SK-N-SH (cell line): ENCODE data around the gene SMPD3. TPM values are rescaled to one million over a fixed set of nuclear protein-coding genes. Genes with fewer than 3 reads are reported as not detected.

Experiments
- CTCF ChIA-PET: fragments of 300-600, 350-600 bp; formaldehyde crosslinking; extraction: SDS; loops from one replicate; lab custom pipeline; 2021; lab: Yijun Ruan, JAX
- POLR2A ChIA-PET: fragments of 350-600 bp; sonication (Branson Sonifier 250); formaldehyde crosslinking; extraction: SDS; loops from one replicate; lab custom pipeline; 2020; ENCODE audit warnings: antibody characterized with exemption, inconsistent platforms; lab: Yijun Ruan, JAX
- DNase-seq: peaks from one replicate; pipeline ENCODE4 v3.0.0; 2012
- H2AFZ ChIP-seq: fragments of 200-600 bp; sonication (generic); 2 replicates; pipeline ENCODE4 v1.8.1; 2016; ENCODE audit warnings: antibody characterized with exemption, mild to moderate bottlenecking, low read depth
- H3F3A ChIP-seq: fragments of 200-600 bp; sonication (generic); replicated peaks from 2 replicates; pipeline ENCODE3; 2016; ENCODE audit warnings: antibody characterized with exemption, mild to moderate bottlenecking; ENCODE audit not compliant: insufficient read depth
- H3K27ac ChIP-seq, 2 experiments: fragments of 200-500 bp in 1 of 2; fragments of 200-600 bp in 1 of 2; sonication (Bioruptor generic) in 1 of 2; sonication (generic), shearing (Covaris generic) in 1 of 2; 2 replicates each; pipeline versions ENCODE4 v1.5.1 to v1.6.1; 2014 to 2016; ENCODE audit warnings: low read depth in 2 of 2, inconsistent platforms in 1 of 2, low read length in 1 of 2, mild to moderate bottlenecking in 1 of 2, mixed read lengths in 1 of 2
- H3K27me3 ChIP-seq: fragments of 200-600 bp; sonication (generic), shearing (Covaris generic); 2 replicates; pipeline ENCODE4 v1.6.1; 2016; ENCODE audit warnings: mixed run types; ENCODE audit not compliant: insufficient read depth
- H3K36me3 ChIP-seq, 2 experiments: fragments of 200-500 bp in 1 of 2; fragments of 200-600 bp in 1 of 2; sonication (Bioruptor generic) in 1 of 2; sonication (generic) in 1 of 2; replicated peaks in 1 of 2; 2 replicates each; pipeline versions ENCODE3 to v1.5.1; 2014 to 2016; ENCODE audit warnings: low read length in 1 of 2, mild to moderate bottlenecking in 1 of 2; ENCODE audit not compliant: insufficient read depth in 2 of 2, control insufficient read depth in 1 of 2
- H3K4me1 ChIP-seq, 2 experiments: fragments of 200-500 bp in 1 of 2; fragments of 200-600 bp in 1 of 2; sonication (Bioruptor generic) in 1 of 2; sonication (generic), shearing (Covaris generic) in 1 of 2; 2 replicates each; pipeline versions ENCODE4 v1.5.1 to v1.6.1; 2014 to 2016; ENCODE audit warnings: low read depth in 1 of 2, low read length in 1 of 2, mixed run types in 1 of 2; ENCODE audit not compliant: insufficient read depth in 2 of 2, control insufficient read depth in 1 of 2
- H3K4me2 ChIP-seq: fragments of 200-600 bp; sonication (generic), shearing (Covaris generic); 2 replicates; pipeline ENCODE4 v1.6.1; 2017; ENCODE audit warnings: mixed run types
- H3K4me3 ChIP-seq, 2 experiments: fragments of 200-500 bp in 1 of 2; fragments of 200-600 bp in 1 of 2; sonication (Bioruptor generic) in 1 of 2; sonication (generic), shearing (Covaris generic) in 1 of 2; 2 replicates each; pipeline versions ENCODE4 v1.5.1 to v1.8.1; 2014 to 2016; ENCODE audit warnings: low read depth in 2 of 2, inconsistent platforms in 1 of 2, low read length in 1 of 2, mild to moderate bottlenecking in 1 of 2, mixed read lengths in 1 of 2, moderate library complexity in 1 of 2
- H3K79me2 ChIP-seq: fragments of 200-600 bp; sonication (generic); 2 replicates; pipeline ENCODE4 v1.8.1; 2017; ENCODE audit warnings: mild to moderate bottlenecking; ENCODE audit not compliant: insufficient read depth
- H3K9ac ChIP-seq: fragments of 200-600 bp; sonication (generic); 2 replicates; pipeline ENCODE4 v1.6.1; 2017; ENCODE audit warnings: mixed run types
- H3K9me2 ChIP-seq: fragments of 200-600 bp; sonication (generic); 2 replicates; pipeline ENCODE4 v1.6.1; 2017; ENCODE audit warnings: mixed run types
- H3K9me3 ChIP-seq: fragments of 200-600 bp; sonication (generic); 2 replicates; pipeline ENCODE4 v1.6.1; 2017; ENCODE audit warnings: mixed run types, mild to moderate bottlenecking, moderate library complexity
- H4K20me1 ChIP-seq: fragments of 200-600 bp; sonication (generic); 2 replicates; pipeline ENCODE4 v1.6.1; 2017; ENCODE audit warnings: mild to moderate bottlenecking, mixed run types; ENCODE audit not compliant: insufficient read depth
- CTCF ChIP-seq: fragments of 200-600 bp; sonication (generic); IDR thresholded peaks from 2 replicates; pipeline ENCODE4 v1.6.1; 2017; ENCODE audit warnings: antibody characterized with exemption, mild to moderate bottlenecking, moderate library complexity
- EP300 ChIP-seq, 2 experiments: IDR thresholded peaks; 2 replicates each; pipeline versions ENCODE4 v1.4.0 to v1.6.1; 2012; ENCODE audit warnings: borderline replicate concordance in 1 of 2, low read depth in 1 of 2, low read length in 1 of 2
- FOSL2 ChIP-seq: IDR thresholded peaks from 2 replicates; pipeline ENCODE4 v1.4.0; 2012; ENCODE audit warnings: low read depth, mild to moderate bottlenecking, moderate library complexity, borderline replicate concordance
- FOXM1 ChIP-seq: IDR thresholded peaks from 2 replicates; pipeline ENCODE4 v1.4.0; 2012; ENCODE audit warnings: low read depth, mild to moderate bottlenecking
- JUND ChIP-seq: IDR thresholded peaks from 2 replicates; pipeline ENCODE4 v1.4.0; 2012
- MAX ChIP-seq: IDR thresholded peaks from 2 replicates; pipeline ENCODE4 v1.4.0; 2012; ENCODE audit warnings: low read depth
- PBX3 ChIP-seq: IDR thresholded peaks from 2 replicates; pipeline ENCODE4; 2012
- RAD21 ChIP-seq: IDR thresholded peaks from 2 replicates; pipeline ENCODE4 v1.6.1; 2012; ENCODE audit warnings: mild to moderate bottlenecking, low read length
- RCOR1 ChIP-seq: fragments of 150-350 bp; IDR thresholded peaks from 2 replicates; pipeline ENCODE4 v1.6.1; 2017; ENCODE audit warnings: antibody characterized with exemption, low read length
- RXRA ChIP-seq: IDR thresholded peaks from 2 replicates; pipeline ENCODE4 v1.4.0; 2012; ENCODE audit warnings: low read depth, mild to moderate bottlenecking, borderline replicate concordance
- TCF12 ChIP-seq: IDR thresholded peaks from 2 replicates; pipeline ENCODE4 v1.4.0; 2012
- USF1 ChIP-seq: IDR thresholded peaks from 2 replicates; pipeline ENCODE4 v1.4.0; 2012; ENCODE audit warnings: low read depth, borderline replicate concordance
- YY1 ChIP-seq: IDR thresholded peaks from 2 replicates; pipeline ENCODE4 v1.4.0; 2012; ENCODE audit warnings: low read depth, mild to moderate bottlenecking
- ZBTB33 ChIP-seq: IDR thresholded peaks from 2 replicates; pipeline ENCODE4 v1.4.0; 2012; ENCODE audit warnings: low read depth, borderline replicate concordance
- WGBS: methylation state at CpG from one replicate; pipeline ENCODE4 v1.1.6; 2017; ENCODE audit warnings: low lambda C conversion rate; 5-methylcytosine and 5-hydroxymethylcytosine counted together
- polyA plus RNA-seq, 3 experiments: library from polyadenylated mRNA; depleted of rRNA; stranded (reverse); fragments of >200 nt; gene quantifications; 2 replicates each; pipeline ENCODE4 v1.2.3, GENCODE V29; 2012

SMPD3 gene
- polyA plus RNA-seq, 1 of the 3 experiments (the other 2 are of a cell fraction), result 0.38 TPM

- H2AFZ ChIP-seq, result no peak overlapping the region
- TF ChIP-seq RXRA, result no peak
- TF ChIP-seq RCOR1, result no peak
- TF ChIP-seq CTCF, result no peak
- TF ChIP-seq ZBTB33, result no peak
- no peak for TF ChIP-seq FOSL2
- TF ChIP-seq TCF12, result no peak
- no peak for TF ChIP-seq EP300 (IDR thresholded peaks at IDR 0.05; ENCODE audit: borderline replicate concordance in 1 of 2, low read depth in 1 of 2, low read length in 1 of 2)
- no peak for TF ChIP-seq PBX3
- no peak for TF ChIP-seq JUND
- no peak for TF ChIP-seq RAD21
- TF ChIP-seq USF1, result no peak
- no peak for TF ChIP-seq YY1
- no peak for TF ChIP-seq FOXM1
- no peak for TF ChIP-seq MAX
- TF ChIP-seq, all 33 proteins: peak for 0
- CTCF ChIA-PET, result interaction anchor here (1.1 to 3.0 kb wide), 3 partner anchors 9 to 155 kb away, joined by 4 to 8 read pairs (median 6); no protein-coding TSS in a partner anchor
- POLR2A ChIA-PET, result no interaction called here
- DNase-seq, result no peak
- Histone ChIP-seq H3K9me3 (no peaks in the 10 kb centered on the region), H3K27ac (no peak overlapping the region), H3K27me3 (no peaks in the 10 kb centered on the region), H3K79me2 (no peaks in the 10 kb centered on the region), H3K9me2 (no peaks in the 10 kb centered on the region), H3K9ac (no peak overlapping the region), H3K4me2 (no peak overlapping the region), H3F3A (no peaks in the 10 kb centered on the region), H3K4me1 (peaks cover 0 to 31% of the 10 kb centered on the region in 2 experiments; a peak in 1 of 4 replicates), H3K36me3 (no peaks in the 10 kb centered on the region), H3K4me3 (no peak overlapping the region), H4K20me1 (no peaks in the 10 kb centered on the region)
- 64% methylated on average over 13 of the region's 18 CpGs for WGBS
These were observed 74.6 kb downstream of the SMPD3 start for GRCh38 chr16:68373528-68374245.
